ENCODE data around the gene ATP8B3.

Gene ATP8B3

GRCh38 chr19:1836458-1837221 lies 24.6 kb upstream of the ATP8B3 start:
- no peak overlapping the region for H3K4me3 ChIP-seq
- no peak for DNase-seq (ENCODE audit: low spot score in 2 of 2)
- in situ Hi-C loops (cut with MboI; ENCODE audit: low sequenced_read_pairs): no loop called here
- peaks cover 5% of the 10 kb centered on the region; the same call in 1 of the 2 replicates for H3K36me3 ChIP-seq (replicated peaks)
- no peaks in the 10 kb centered on the region for H3K9me3 ChIP-seq
- no peaks in the 10 kb centered on the region for H3K27me3 ChIP-seq (ENCODE audit: low read depth)
- peaks cover 2% of the 10 kb centered on the region; the same call in 1 of the 2 replicates for H3K4me1 ChIP-seq

- peaks cover 2% of the 10 kb centered on the region; the same call in 1 of the 2 replicates for H3K4me1 ChIP-seq
- peaks cover 9% of the 10 kb centered on the region; the same call in 1 of the 2 replicates for H3K36me3 ChIP-seq (replicated peaks)
- H3K9me3 ChIP-seq: no peaks in the 10 kb centered on the region
- in situ Hi-C loops (cut with MboI; ENCODE audit: low sequenced_read_pairs): no loop called here
- H3K27me3 ChIP-seq (ENCODE audit: low read depth): no peaks in the 10 kb centered on the region
- no peak overlapping the region for H3K4me3 ChIP-seq
- DNase-seq (ENCODE audit: low spot score in 2 of 2): no peak
These were observed 21.5 kb upstream of the ATP8B3 start for GRCh38 chr19:1833540-1833939.

- peaks cover 8% of the 10 kb centered on the region; the same call in 1 of the 2 replicates for H3K36me3 ChIP-seq (replicated peaks)
- in situ Hi-C loops (cut with MboI; ENCODE audit: low sequenced_read_pairs): no loop called here
These were observed 20.1 kb upstream of the ATP8B3 start for GRCh38 chr19:1832046-1832663.

GRCh38 chr19:1830978-1831377 lies 18.9 kb upstream of the ATP8B3 start:
- in situ Hi-C loops (cut with MboI; ENCODE audit: low sequenced_read_pairs): no loop called here
- DNase-seq (ENCODE audit: low spot score in 2 of 2): no peak
- H3K9me3 ChIP-seq: no peaks in the 10 kb centered on the region
- H3K4me1 ChIP-seq: no peaks in the 10 kb centered on the region
- H3K27me3 ChIP-seq (ENCODE audit: low read depth): no peaks in the 10 kb centered on the region
- H3K36me3 ChIP-seq (replicated peaks): peaks cover 8% of the 10 kb centered on the region; the same call in 1 of the 2 replicates
- H3K4me3 ChIP-seq: no peak overlapping the region

More at GRCh38 chr19:1832046-1832663, 20.1 kb upstream of the ATP8B3 start:
- Histone ChIP-seq H3K4me1 (no peaks in the 10 kb centered on the region), H3K27me3 (ENCODE audit: low read depth) (no peaks in the 10 kb centered on the region), H3K4me3 (no peak overlapping the region), H3K9me3 (no peaks in the 10 kb centered on the region)
- no peak for DNase-seq (ENCODE audit: low spot score in 2 of 2)

GRCh38 chr19:1830568-1830967 lies 18.5 kb upstream of the ATP8B3 start:
- Histone ChIP-seq H3K4me1 (no peaks in the 10 kb centered on the region), H3K27me3 (ENCODE audit: low read depth) (no peaks in the 10 kb centered on the region), H3K4me3 (no peak overlapping the region), H3K36me3 (replicated peaks) (0 out of 2 replicates have a peak, but pooled peaks cover 10% of the 10 kb centered on the region), H3K9me3 (no peaks in the 10 kb centered on the region)
- in situ Hi-C loops (cut with MboI; ENCODE audit: low sequenced_read_pairs): no loop called here
- no peak for DNase-seq (ENCODE audit: low spot score in 2 of 2)

GRCh38 chr19:1829958-1830357 lies 17.9 kb upstream of the ATP8B3 start:
- Histone ChIP-seq H3K27me3 (ENCODE audit: low read depth) (no peaks in the 10 kb centered on the region), H3K4me1 (no peaks in the 10 kb centered on the region), H3K9me3 (no peaks in the 10 kb centered on the region), H3K36me3 (replicated peaks) (0 out of 2 replicates have a peak, but pooled peaks cover 10% of the 10 kb centered on the region), H3K4me3 (no peak overlapping the region)
- no peak for DNase-seq (ENCODE audit: low spot score in 2 of 2)
- in situ Hi-C loops (cut with MboI; ENCODE audit: low sequenced_read_pairs): no loop called here

GRCh38 chr19:1828279-1829238 lies 16.5 kb upstream of the ATP8B3 start:
- DNase-seq (ENCODE audit: low spot score in 2 of 2): no peak
- Histone ChIP-seq H3K4me3 (no peak overlapping the region), H3K27me3 (ENCODE audit: low read depth) (no peaks in the 10 kb centered on the region), H3K4me1 (no peaks in the 10 kb centered on the region), H3K9me3 (no peaks in the 10 kb centered on the region), H3K36me3 (replicated peaks) (peaks cover 19% of the 10 kb centered on the region; the same call in 1 of the 2 replicates)
- in situ Hi-C loops (cut with MboI; ENCODE audit: low sequenced_read_pairs): no loop called here

- Histone ChIP-seq H3K36me3 (replicated peaks) (peaks cover 19% of the 10 kb centered on the region; the same call in 1 of the 2 replicates), H3K4me3 (no peak overlapping the region), H3K27me3 (ENCODE audit: low read depth) (no peaks in the 10 kb centered on the region), H3K9me3 (no peaks in the 10 kb centered on the region), H3K4me1 (no peaks in the 10 kb centered on the region)
- no peak for DNase-seq (ENCODE audit: low spot score in 2 of 2)
- in situ Hi-C loops (cut with MboI; ENCODE audit: low sequenced_read_pairs): no loop called here
These were observed 15.6 kb upstream of the ATP8B3 start for GRCh38 chr19:1827566-1828278.

- in situ Hi-C loops (cut with MboI; ENCODE audit: low sequenced_read_pairs): no loop called here
- Histone ChIP-seq H3K9me3 (no peaks in the 10 kb centered on the region), H3K4me3 (no peak overlapping the region), H3K36me3 (replicated peaks) (peaks cover 21% of the 10 kb centered on the region; the same call in 1 of the 2 replicates), H3K27me3 (ENCODE audit: low read depth) (no peaks in the 10 kb centered on the region), H3K4me1 (no peaks in the 10 kb centered on the region)
- no peak for DNase-seq (ENCODE audit: low spot score in 2 of 2)
These were observed 14.8 kb upstream of the ATP8B3 start for GRCh38 chr19:1826557-1827521.

- peak; percentile 34 to 90 for DNase-seq (ENCODE audit: low spot score in 2 of 2)
- in situ Hi-C loops (cut with MboI; ENCODE audit: low sequenced_read_pairs): no loop called here
- peaks cover 22% of the 10 kb centered on the region; the same call in 1 of the 2 replicates for H3K36me3 ChIP-seq (replicated peaks)
- no peaks in the 10 kb centered on the region for H3K4me1 ChIP-seq
- no peaks in the 10 kb centered on the region for H3K9me3 ChIP-seq
- H3K27me3 ChIP-seq (ENCODE audit: low read depth): no peaks in the 10 kb centered on the region
- no peak overlapping the region for H3K4me3 ChIP-seq
These were observed 14.0 kb upstream of the ATP8B3 start for GRCh38 chr19:1825909-1826556.

GRCh38 chr19:1824252-1824622 lies 12.2 kb upstream of the ATP8B3 start:
- Histone ChIP-seq H3K36me3 (replicated peaks) (peaks cover 33% of the 10 kb centered on the region), H3K4me3 (no peak overlapping the region), H3K9me3 (no peaks in the 10 kb centered on the region), H3K4me1 (no peaks in the 10 kb centered on the region), H3K27me3 (ENCODE audit: low read depth) (no peaks in the 10 kb centered on the region)
- in situ Hi-C loops (cut with MboI; ENCODE audit: low sequenced_read_pairs): no loop called here
- no peak for DNase-seq (ENCODE audit: low spot score in 2 of 2)

Measured in HAP-1 (cell line).